HepG2 (cell line): ENCODE data around the gene DOK7. TPM values are rescaled to one million over a fixed set of nuclear protein-coding genes. Genes with fewer than 3 reads are reported as not detected.
"Not testable (repeated sequence)": the region's sequence is repeated elsewhere in the genome, so short reads cannot be mapped to it uniquely, and the experiment has no call there.

Experiments used
- ATAC-seq: fragments of 200-7000 bp; cut with Tn5 transposase; 3 replicates; pipeline ENCODE4 v1.9.1; 2020; ENCODE audit warnings: mild to moderate bottlenecking, moderate library complexity
- BruUV-seq: library from RNA; stranded (reverse); fragments of 400-500 nt; replicated peaks from 2 replicates; lab custom pipeline; 2021; lab: Mats Ljungman, UMichigan
- CTCF ChIA-PET: fragments of 300-600 bp; formaldehyde crosslinking; extraction: SDS; loops from one replicate; lab custom pipeline; 2021; ENCODE audit warnings: low total read pairs, inconsistent platforms, low intra/inter-chr PET ratio; lab: Yijun Ruan, JAX
- POLR2A ChIA-PET: fragments of 350-600 bp; sonication (Branson Sonifier 250); formaldehyde crosslinking; loops from one replicate; lab custom pipeline; 2020; ENCODE audit warnings: antibody characterized with exemption, inconsistent platforms; lab: Yijun Ruan, JAX
- DNase-seq: peaks from one replicate; pipeline ENCODE4 v3.0.0-alpha.2; 2015; ENCODE audit warnings: low spot score
- FAIRE-seq: peaks from 3 replicates; lab custom pipeline; 2011; peaks lifted over from hg19 to GRCh38; lab: Jason Lieb, UNC
- H2AFZ ChIP-seq: one replicate; pipeline ENCODE4 v1.6.1; 2011; ENCODE audit warnings: low read length, inconsistent platforms
- H3K27ac ChIP-seq: fragments of 300-600 bp; 3 replicates; pipeline ENCODE4 v1.8.0; 2011; ENCODE audit warnings: mixed run types, mild to moderate bottlenecking, mixed read lengths, low read length, inconsistent platforms; ENCODE audit not compliant: insufficient read depth; ENCODE audit errors: extremely low read length
- H3K27me3 ChIP-seq, 2 experiments: fragments of 200-600 bp in 1 of 2; 2 replicates in 1 of 2; 3 replicates in 1 of 2; pipeline versions ENCODE4 v1.6.0 to v1.8.0; 2011; ENCODE audit warnings: low read length in 2 of 2, mild to moderate bottlenecking in 2 of 2, moderate library complexity in 2 of 2, inconsistent platforms in 1 of 2; ENCODE audit not compliant: insufficient read depth in 2 of 2, control insufficient read depth in 1 of 2
- H3K36me3 ChIP-seq, 2 experiments: fragments of 200-600 bp in 1 of 2; replicated peaks in 1 of 2; 2 replicates in 1 of 2; 3 replicates in 1 of 2; pipeline versions ENCODE4 v1.5.1 to v1.8.0; 2011; ENCODE audit warnings: low read length in 2 of 2, inconsistent platforms in 1 of 2; ENCODE audit not compliant: insufficient read depth in 2 of 2, control insufficient read depth in 1 of 2
- H3K4me1 ChIP-seq: 2 replicates; pipeline ENCODE4 v1.5.1; 2012; ENCODE audit warnings: low read length, inconsistent platforms; ENCODE audit not compliant: insufficient read depth
- H3K4me2 ChIP-seq: 2 replicates; pipeline ENCODE4 v1.6.0; 2011; ENCODE audit warnings: low read depth, low read length, inconsistent platforms
- H3K4me3 ChIP-seq, 3 experiments: fragments of 200-600 bp in 1 of 3; sonication (generic), shearing (Covaris generic) in 1 of 3; replicated peaks in 1 of 3; 2 replicates each; pipeline ENCODE4 v1.5.1; 2011 to 2016; ENCODE audit warnings: low read length in 3 of 3, inconsistent platforms in 2 of 3, low read depth in 2 of 3, mild to moderate bottlenecking in 2 of 3, control low read depth in 1 of 3, mixed read lengths in 1 of 3; ENCODE audit not compliant: insufficient read depth in 1 of 3
- H3K79me2 ChIP-seq: one replicate; pipeline ENCODE4 v1.6.1; 2011; ENCODE audit warnings: low read length, inconsistent platforms; ENCODE audit not compliant: insufficient read depth
- H3K9ac ChIP-seq: 2 replicates; pipeline ENCODE4 v1.6.0; 2011; ENCODE audit warnings: mild to moderate bottlenecking, low read depth, low read length, inconsistent platforms; ENCODE audit not compliant: insufficient read depth
- H3K9me3 ChIP-seq: 2 replicates; pipeline ENCODE4 v1.5.1; 2012; ENCODE audit warnings: mild to moderate bottlenecking, low read length
- H4K20me1 ChIP-seq: 2 replicates; pipeline ENCODE4 v1.6.0; 2011; ENCODE audit warnings: inconsistent platforms, mild to moderate bottlenecking, low read length, moderate library complexity; ENCODE audit not compliant: insufficient read depth
- FOXC1 ChIP-seq: sonication (generic); formaldehyde crosslinking; IDR thresholded peaks from 2 replicates; pipeline ENCODE4 v1.8.0; 2022; ENCODE audit warnings: mild to moderate bottlenecking, missing genetic modification reagents, borderline replicate concordance
- HMG20B ChIP-seq: conservative IDR thresholded peaks from 2 replicates; pipeline ENCODE4 v1.6.1; 2016; ENCODE audit warnings: missing genetic modification reagents, missing compliant biosample characterization
- HNRNPUL1 ChIP-seq: fragments of 200-400 bp; formaldehyde crosslinking; IDR thresholded peaks from 2 replicates; pipeline ENCODE4 v1.6.1; 2017; ENCODE audit warnings: low read depth, mild to moderate bottlenecking, low read length, moderate library complexity
- JARID2 ChIP-seq: sonication (generic); formaldehyde crosslinking; IDR thresholded peaks from 2 replicates; pipeline ENCODE4 v1.8.1; 2023; ENCODE audit warnings: missing genetic modification reagents, inconsistent platforms; ENCODE audit not compliant: insufficient replicate concordance
- KLF16 ChIP-seq, 2 experiments: sonication (generic) in 1 of 2; formaldehyde crosslinking in 1 of 2; IDR thresholded peaks; 2 replicates each; pipeline versions ENCODE4 v1.6.1 to v1.8.0; 2016 to 2023; ENCODE audit warnings: missing genetic modification reagents in 2 of 2, missing compliant biosample characterization in 1 of 2
- MTF2 ChIP-seq: sonication (generic); formaldehyde crosslinking; IDR thresholded peaks from 2 replicates; pipeline ENCODE4 v1.5.0; 2020; ENCODE audit warnings: missing genetic modification reagents, borderline replicate concordance
- NFKB2 ChIP-seq: sonication (generic); formaldehyde crosslinking; IDR thresholded peaks from 2 replicates; pipeline ENCODE4 v1.4.0; 2020; ENCODE audit warnings: missing genetic modification reagents, borderline replicate concordance
- PRMT3 ChIP-seq: sonication (generic); formaldehyde crosslinking; IDR thresholded peaks from 2 replicates; pipeline ENCODE4 v1.8.1; 2022; ENCODE audit warnings: low read depth, mild to moderate bottlenecking, moderate library complexity, missing genetic modification reagents, borderline replicate concordance
- SIN3B ChIP-seq: fragments of 150-350 bp; IDR thresholded peaks from 2 replicates; pipeline ENCODE4 v1.6.1; 2014; ENCODE audit warnings: low read length
- ZNF577 ChIP-seq: sonication (generic); formaldehyde crosslinking; IDR thresholded peaks from 2 replicates; pipeline ENCODE4 v1.4.0; 2020; ENCODE audit warnings: mild to moderate bottlenecking, low read depth, missing genetic modification reagents, borderline replicate concordance
- WGBS: methylation state at CpG from one replicate; pipeline ENCODE4 v1.1.6; 2017; ENCODE audit warnings: low lambda C conversion rate; 5-methylcytosine and 5-hydroxymethylcytosine counted together
- in situ Hi-C: cut with HindIII; loops from 2 replicates; pipeline ENCODE4 v1.10.0; 2017; ENCODE audit warnings: low pct_unique_long_range_greater_than_20kb; ENCODE audit not compliant: extremely low pct_ligation_motif_present
- intact Hi-C: fragments of 100-400 bp; cut with micrococcal nuclease; formaldehyde crosslinking; loops from one replicate; pipeline ENCODE4 v1.10.0; 2022; ENCODE audit not compliant: unreplicated experiment
- polyA plus RNA-seq, 8 experiments: library from polyadenylated mRNA; depleted of rRNA in 3 of 8; stranded (reverse) in 7 of 8; unstranded in 1 of 8; fragments of >200 nt; fragmentation: Illumina TruSeq in 4 of 8; extraction: Trizol in 4 of 8; gene quantifications; 2 replicates each; pipeline versions ENCODE4 v1.2.1 to v1.2.3, GENCODE V29; 2011 to 2016; ENCODE audit warnings: low read depth in 4 of 8, missing spikeins in 1 of 8, mixed read lengths in 1 of 8; ENCODE audit not compliant: insufficient read depth in 1 of 8
- total RNA-seq, 5 experiments: library from RNA; depleted of rRNA; stranded (reverse); fragments of >200 nt; fragmentation: Illumina TruSeq; extraction: Trizol; gene quantifications; 2 replicates each; pipeline ENCODE4 v1.2.3, GENCODE V29; 2016; ENCODE audit warnings: low read depth in 1 of 5

The DOK7 gene
- total and polyA plus RNA-seq, 2 of the 13 experiments (the other 11 are each of a cell fraction or from before 2014, with no cell fraction given): 0.03 to 0.07 TPM

DNA sequence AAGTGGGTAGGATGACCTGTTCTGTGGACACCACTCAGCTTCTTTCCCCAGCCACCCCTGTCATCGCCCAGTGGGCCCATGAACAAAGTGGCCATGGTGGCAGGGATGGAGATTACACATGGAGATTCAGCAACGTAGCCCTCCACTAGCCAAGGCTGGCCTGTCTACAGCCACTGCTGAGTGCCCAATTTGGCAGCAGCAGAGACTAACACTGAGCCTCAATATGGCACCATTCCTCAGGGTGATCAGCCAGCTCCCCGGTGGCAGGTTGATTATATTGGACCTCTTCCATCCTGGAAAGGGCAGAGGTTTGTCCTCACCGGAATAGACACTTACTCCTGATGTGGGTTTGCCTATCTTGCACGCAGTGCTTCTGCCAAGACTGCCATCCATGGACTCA, 4.0 kb upstream of the DOK7 start:
- BruUV-seq, FAIRE-seq, H3K9ac ChIP-seq, H2AFZ ChIP-seq, intact Hi-C loops, DNase-seq, H3K4me3 ChIP-seq, POLR2A ChIA-PET, in situ Hi-C loops, H3K36me3 ChIP-seq, H3K27ac ChIP-seq, H3K9me3 ChIP-seq, ATAC-seq, H4K20me1 ChIP-seq, H3K79me2 ChIP-seq, CTCF ChIA-PET, H3K4me2 ChIP-seq: not testable (repeated sequence)
- peaks cover 22% of the 10 kb centered on the region for H3K4me1 ChIP-seq
- H3K27me3 ChIP-seq: peaks cover 7 to 41% of the 10 kb centered on the region in 2 experiments
- 43% methylated on average over 3 of the region's 5 CpGs for WGBS

DNA sequence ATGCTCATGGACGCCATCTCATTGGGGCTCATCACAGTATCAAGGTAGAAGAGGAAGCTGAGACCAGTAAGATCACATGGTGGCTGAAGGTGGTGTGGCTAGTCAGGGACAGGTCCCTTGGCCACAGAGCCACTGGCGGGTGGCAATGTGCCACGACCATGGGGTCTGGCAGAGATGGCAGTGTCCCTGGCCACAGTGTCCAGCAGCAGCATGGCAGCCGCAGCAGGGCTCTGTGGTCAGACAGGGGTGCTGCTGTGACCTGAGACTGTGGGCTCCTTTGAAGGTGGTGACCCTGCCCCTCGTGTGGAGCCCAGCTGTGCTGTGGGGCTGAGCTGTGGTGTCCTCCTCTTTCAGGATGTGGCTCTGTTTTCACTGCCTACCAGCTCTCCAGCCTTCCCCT, 2.2 kb upstream of the DOK7 start:
- no peaks in the 10 kb centered on the region for H3K79me2 ChIP-seq
- FAIRE-seq: no peak
- TF ChIP-seq HNRNPUL1: no peak
- no peak for TF ChIP-seq FOXC1
- TF ChIP-seq PRMT3 (CRISPR knock-in tag): no peak
- no peak for TF ChIP-seq JARID2 (CRISPR knock-in tag)
- TF ChIP-seq MTF2 (CRISPR knock-in tag): no peak
- no peak for TF ChIP-seq HMG20B (CRISPR knock-in tag)
- no peak for TF ChIP-seq NFKB2 (CRISPR knock-in tag)
- TF ChIP-seq SIN3B: no peak
- TF ChIP-seq KLF16 (CRISPR knock-in tag; IDR thresholded peaks at IDR 0.05): no peak
- TF ChIP-seq ZNF577 (CRISPR knock-in tag): no peak
- H3K4me3 ChIP-seq: no peak overlapping the region; a peak in 1 of 6 replicates
- H3K4me1 ChIP-seq: peaks cover 23% of the 10 kb centered on the region
- no peak for ATAC-seq
- H3K36me3 ChIP-seq: no peaks in the 10 kb centered on the region
- H3K9ac ChIP-seq: no peak overlapping the region
- no peak overlapping the region for H3K27ac ChIP-seq
- 71% methylated on average over 1 of the region's 5 CpGs for WGBS
- ChIA-PET CTCF (no interaction called here), POLR2A (no interaction called here)
- H3K27me3 ChIP-seq: peaks cover 17 to 59% of the 10 kb centered on the region in 2 experiments
- in situ Hi-C loops (no loop called here), intact Hi-C loops (no loop called here)
- no TSS peak for BruUV-seq
- no peaks in the 10 kb centered on the region for H3K9me3 ChIP-seq
- H2AFZ ChIP-seq: no peak overlapping the region
- no peak overlapping the region for H3K4me2 ChIP-seq
- H4K20me1 ChIP-seq: no peaks in the 10 kb centered on the region
- DNase-seq: no peak
